GM19328 (cell line): ENCODE results near the gene ARSK.
A peak's percentile ranks its signal among the peaks of the same experiment; 100 is the strongest.

ENCODE experiments used
- ATAC-seq: cut with Tn5 transposase; IDR thresholded peaks from one replicate; pipeline ENCODE4 v1.9.1; 2021; ENCODE audit warnings: mild to moderate bottlenecking, moderate library complexity; ENCODE audit not compliant: unreplicated experiment

The ARSK gene

GRCh38 chr5:95563367-95563766, 8.5 kb downstream of the ARSK start:
- ATAC-seq, result no peak

DNA sequence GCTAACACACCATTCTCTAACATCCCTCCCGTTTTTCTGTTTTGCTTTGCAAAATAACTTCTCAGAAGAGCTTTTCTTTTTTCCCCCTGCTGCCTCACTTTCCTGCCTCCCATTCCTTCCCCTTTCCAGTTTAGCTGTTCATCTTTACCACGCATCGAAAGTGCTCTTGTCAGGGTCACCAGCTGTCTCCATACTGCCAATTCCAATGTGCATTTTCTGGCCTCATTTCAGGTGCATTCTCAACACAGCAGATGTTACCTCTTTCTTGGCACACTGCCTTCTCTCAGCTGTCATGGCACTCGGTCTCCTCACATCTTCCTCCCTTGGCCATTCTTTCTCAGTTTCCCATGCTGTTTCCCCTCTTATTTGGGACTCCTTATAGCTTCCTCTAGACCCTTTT, 9.5 kb downstream of the ARSK start:
- no peak for ATAC-seq

- ATAC-seq, result no peak
Observed at GRCh38 chr5:95565280-95565920, 10.5 kb downstream of the ARSK start.

- ATAC-seq, result no peak
Observed at GRCh38 chr5:95572016-95572415, 17.1 kb downstream of the ARSK start.

DNA sequence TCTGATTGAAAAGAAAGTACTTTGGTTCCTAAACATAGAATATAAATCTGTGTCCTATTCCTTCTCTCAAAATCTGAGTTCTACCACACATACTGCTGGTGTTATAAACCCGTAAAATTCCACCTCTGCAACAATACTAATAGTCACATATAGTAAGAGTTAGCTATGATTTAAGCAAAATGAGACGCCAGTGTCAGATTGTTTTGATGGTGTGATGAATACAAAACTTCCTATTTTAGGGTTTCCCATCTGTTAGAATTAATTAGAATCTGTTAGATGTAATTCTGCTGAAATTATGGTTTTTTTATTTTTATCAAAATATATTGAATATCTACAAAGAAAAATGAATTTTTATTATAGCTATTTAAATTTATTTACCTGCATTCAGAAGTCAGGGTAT, 26.7 kb downstream of the ARSK start:
- no peak for ATAC-seq

- ATAC-seq, result no peak
Observed at GRCh38 chr5:95583992-95584391, 29.1 kb downstream of the ARSK start.

DNA sequence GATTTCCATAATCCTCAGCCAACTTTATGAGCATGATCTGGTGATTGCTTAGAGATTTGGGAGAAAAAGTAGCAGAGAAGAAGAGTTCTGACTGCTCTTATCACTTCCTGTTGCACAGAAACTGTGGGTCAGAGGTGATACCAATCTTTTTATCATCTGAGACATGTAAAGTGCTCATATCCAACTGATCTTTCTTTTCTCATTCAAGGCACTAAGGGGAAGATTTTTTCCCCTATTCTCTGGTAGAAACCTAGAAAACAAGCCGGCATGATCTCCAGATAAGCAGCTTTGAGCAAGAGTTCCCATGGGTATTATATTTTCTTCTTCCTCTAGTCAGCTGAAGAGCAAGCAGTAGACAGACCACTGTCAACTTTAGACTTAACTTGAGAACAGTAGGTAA, 36.0 kb downstream of the ARSK start:
- no peak for ATAC-seq

- ATAC-seq, result no peak
Observed at GRCh38 chr5:95591490-95591901, 36.6 kb downstream of the ARSK start.

- ATAC-seq, result no peak
Observed at GRCh38 chr5:95595289-95595931, 40.5 kb downstream of the ARSK start.

- no peak for ATAC-seq
Observed at GRCh38 chr5:95599252-95599651, 44.4 kb downstream of the ARSK start.

DNA sequence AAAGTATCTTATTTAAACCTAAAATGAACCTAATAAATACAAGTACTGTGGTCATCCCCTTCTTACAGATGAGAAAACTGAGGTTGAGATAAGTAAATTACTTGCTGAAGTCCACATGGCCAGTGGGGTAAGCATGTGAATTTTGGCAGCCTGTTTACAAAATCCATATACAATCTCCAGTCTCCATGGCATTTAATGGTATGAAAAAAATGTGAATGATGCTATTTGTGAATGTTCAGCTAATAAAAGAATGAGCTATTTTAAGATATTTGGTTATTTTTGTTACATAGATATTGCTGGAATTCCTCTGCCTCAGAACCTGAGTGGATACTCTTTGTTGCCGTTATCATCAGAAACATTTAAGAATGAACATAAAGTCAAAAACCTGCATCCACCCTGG, 45.7 kb downstream of the ARSK start:
- no peak for ATAC-seq

DNA sequence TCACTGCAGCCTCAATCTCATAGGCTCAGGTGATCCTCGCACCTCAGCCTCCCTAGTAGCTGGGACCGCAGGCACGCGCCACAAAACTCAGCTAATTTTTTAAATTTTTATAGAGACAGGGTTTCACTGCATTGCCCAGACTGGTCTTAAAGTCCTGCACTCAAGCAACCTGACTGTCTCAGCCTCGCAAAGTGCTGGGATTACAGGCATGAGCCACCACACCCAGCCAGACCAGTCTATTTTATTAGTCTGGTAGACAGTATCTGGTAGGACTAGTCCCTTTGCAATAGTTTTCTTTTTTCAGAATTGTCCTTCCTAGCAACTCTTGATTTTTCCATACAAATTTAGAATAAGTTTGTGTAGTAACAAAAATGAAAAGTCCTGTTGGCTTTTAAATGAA, 50.9 kb downstream of the ARSK start:
- ATAC-seq, result no peak

- no peak for ATAC-seq
Observed at GRCh38 chr5:95606419-95606818, 51.5 kb downstream of the ARSK start.

DNA sequence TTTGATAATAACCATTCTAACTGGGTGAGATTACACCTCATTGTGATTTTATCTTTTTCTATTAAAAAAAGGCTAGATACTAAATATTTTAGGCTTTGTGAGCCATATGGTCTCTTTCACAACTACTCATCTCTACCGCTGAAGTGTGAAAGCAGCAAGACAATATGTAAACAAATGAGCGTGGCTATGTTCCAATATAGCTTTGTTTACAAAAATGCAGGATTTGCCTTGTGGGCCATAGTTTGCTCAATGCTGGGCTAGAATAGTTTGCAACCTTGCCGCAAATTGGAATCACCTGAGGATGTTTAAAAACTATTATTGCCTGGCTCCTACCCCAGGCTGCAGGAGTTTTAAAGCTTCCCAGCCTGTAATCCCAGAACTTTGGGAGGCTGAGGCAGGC, 54.8 kb downstream of the ARSK start:
- ATAC-seq, result no peak

DNA sequence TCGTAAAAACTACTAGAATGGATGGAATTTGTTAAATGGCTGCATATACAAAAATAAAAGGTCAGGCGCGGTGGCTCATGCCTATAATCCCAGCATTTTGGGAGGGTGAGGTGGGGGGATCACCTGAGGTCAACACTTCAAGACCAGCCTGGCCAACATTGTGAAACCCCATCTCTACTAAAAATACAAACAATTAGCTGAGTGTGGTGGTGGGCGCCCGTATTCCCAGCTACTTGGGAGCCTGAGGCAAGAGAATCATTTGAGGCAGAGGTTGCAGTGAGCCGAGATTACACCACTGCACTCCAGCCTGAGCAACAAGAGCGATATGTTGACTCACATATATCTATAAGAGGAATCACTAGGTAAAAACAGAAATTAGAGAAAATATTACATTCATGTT, 55.6 kb downstream of the ARSK start:
- no peak for ATAC-seq

DNA sequence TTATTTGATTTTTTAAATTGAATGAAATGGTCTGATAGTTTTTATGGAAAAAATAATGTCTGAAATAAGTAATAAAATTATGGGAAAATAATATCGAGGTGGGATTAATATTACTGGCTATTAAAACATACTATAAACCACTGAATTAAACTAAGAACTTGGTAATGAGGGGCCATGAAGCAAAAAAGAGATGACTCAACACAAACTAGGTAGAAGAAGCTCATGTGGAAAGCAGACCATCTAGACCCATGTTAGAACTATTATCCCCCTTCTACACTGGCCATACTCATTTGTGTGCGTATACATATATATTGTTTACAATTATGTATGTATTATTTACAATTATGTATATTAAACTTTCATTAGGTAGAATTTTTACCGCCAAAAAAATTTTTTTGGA, 56.5 kb downstream of the ARSK start:
- no peak for ATAC-seq

DNA sequence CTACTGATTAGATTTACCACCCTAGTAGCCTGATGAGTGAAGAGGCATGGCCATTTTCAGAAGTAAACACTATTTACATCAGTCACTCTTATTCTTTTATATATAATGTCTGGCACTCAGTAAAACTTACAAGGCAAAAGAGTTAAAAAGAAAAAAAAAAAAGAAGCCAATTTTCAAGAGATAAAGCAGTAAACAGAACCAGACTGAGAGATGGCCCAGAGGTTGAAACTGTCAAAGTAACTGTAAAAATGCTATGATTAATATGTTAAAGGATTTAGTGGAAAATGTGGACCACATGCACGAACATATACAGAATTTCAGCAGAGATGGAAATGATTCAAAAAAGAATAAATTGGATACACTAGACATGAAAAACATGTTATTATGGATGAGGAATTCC, 58.6 kb downstream of the ARSK start:
- no peak for ATAC-seq

DNA sequence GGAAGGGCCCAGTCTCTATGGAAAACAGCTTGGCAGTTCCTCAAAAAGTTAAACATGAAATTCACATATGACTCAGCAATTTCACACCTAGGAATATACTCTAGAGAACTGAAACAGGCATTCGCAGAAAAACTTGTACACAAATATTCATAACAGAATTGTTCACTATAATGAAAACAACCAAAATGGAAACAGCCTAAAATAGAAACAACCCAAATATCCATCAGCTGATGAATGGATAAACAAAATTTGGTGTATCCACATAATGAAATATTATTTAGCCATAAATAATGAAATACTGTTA, 60.2 kb downstream of the ARSK start:
- ATAC-seq, result no peak

DNA sequence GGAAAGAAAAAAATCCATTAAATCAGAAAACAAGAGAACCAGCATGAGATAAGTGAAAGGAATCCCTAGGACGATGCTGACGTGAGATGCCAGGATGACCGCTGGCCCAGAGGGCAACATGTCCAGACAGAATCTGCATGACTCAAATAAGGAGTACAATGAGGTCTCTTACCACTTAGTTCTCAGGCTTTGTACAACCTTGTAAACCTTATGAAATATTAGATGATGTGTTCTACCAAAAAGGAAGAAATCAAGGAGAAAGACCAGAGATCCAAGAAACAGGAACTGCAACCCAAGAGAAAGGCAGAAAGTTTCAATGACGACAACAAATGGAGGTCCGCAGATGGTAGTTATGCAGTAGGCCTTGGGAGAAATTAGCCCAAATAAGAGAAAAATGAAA, 62.2 kb downstream of the ARSK start:
- ATAC-seq, result no peak

- no peak for ATAC-seq
Observed at GRCh38 chr5:95619096-95619495, 64.2 kb downstream of the ARSK start.

DNA sequence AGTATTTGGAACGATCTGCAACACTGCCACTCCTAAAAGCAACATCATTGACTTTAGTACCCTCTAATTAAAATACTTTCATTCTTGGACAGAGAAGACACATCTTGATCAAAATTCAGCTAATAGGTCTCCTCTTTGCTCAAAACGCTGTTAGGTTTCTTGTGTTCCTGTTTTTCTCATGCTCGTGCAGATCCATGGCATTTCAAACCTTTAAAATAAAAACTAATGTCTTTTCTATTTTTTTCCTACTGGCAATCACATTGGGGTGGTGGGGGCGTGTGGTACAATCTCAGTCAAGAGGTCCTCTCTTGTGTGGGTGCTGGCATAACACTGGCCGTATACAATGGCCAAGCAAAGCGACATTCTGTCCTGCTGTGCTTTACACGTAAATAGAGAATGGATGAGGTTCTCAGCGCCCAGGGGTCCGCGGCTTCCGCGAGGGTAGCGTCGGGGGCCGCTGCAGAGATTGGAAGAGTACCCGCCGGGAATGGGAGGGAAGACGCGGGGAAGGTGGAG, 64.7 kb downstream of the ARSK start:
- ATAC-seq, result no peak

- peak; percentile 56 for ATAC-seq
Observed at GRCh38 chr5:95620030-95620869, 65.3 kb downstream of the ARSK start, which contains the start of gene GPR150. Gene GPR150, plus strand, starts transcription at chr5:95620087. Its CDS starts 189 bp downstream, at chr5:95620276.
